ENCODE results near the gene IGDCC3. TPM values are rescaled to one million over a fixed set of nuclear protein-coding genes. Genes with fewer than 3 reads are reported as not detected.

Gene IGDCC3
- total and polyA plus RNA-seq, 2 of the 8 experiments (the other 6 are each of a cell fraction or from before 2014, with no cell fraction given), result 26.8 to 45.7 TPM

GRCh38 chr15:65396283-65396964 is 18.6 kb upstream of the IGDCC3 start (continued):
- TF ChIP-seq CHD7 (IDR thresholded peaks at IDR 0.05; ENCODE audit: insufficient replicate concordance, low read length) (no peak), PHF8 (conservative IDR thresholded peaks at IDR 0.05; ENCODE audit: low read depth, low read length) (no peak)

Measured in H1 (cell line).